Measurements from ENCODE around the gene OLA1. TPM values are rescaled to one million over a fixed set of nuclear protein-coding genes. Genes with fewer than 3 reads are reported as not detected.

Gene OLA1
- total RNA-seq, 1 experiment from 2014 or later: 120 TPM

DNA sequence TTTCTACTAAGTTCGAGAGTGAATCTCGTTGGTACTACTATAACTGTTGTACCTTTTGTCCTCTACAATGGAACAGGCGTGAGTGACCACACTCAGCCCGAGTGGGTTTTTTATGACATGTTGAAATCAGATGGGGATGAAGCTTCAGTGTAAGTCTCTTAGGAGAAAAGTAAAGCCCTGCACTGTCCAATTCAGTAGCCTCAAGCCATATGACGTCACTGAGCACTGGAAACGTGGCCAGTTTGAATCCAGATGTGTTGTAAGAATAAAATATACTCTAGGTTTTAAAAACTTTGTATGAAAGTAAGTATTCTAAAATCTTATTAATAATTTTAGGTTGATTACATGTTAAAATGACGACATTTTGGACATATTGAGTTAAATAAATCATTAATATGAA, 181.5 kb downstream of the OLA1 start:
- DNase-seq (ENCODE audit: low read depth): no peak

DNA sequence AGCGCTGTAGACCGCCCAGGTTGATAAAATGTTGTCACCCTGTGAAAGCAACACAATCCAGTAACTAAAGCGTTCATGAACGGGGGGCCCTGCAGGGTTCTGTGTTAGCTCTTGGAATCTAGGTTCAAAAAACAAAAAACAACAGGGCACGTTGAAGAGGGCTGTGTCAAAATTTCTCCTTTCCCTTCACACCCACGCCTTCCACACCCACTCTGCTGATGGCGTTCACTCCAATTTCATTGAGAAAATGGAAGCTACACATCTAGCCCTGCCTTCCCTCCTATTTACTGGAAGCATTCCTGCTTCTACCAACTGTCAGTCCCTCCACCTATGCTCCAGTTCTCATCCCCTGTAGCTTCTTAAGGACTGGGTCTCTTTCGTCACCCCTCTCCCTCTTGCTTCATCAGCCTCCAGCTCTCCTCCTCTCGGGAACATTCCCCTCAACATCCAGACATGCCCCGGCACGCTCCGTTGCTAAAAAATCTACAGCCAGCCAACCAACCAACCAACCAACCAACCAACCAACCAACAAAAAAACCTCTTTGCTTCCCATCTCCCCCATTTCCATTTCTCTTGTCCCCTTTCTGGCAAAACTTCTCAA, 184.7 kb downstream of the OLA1 start:
- DNase-seq (ENCODE audit: low read depth): no peak

DNA sequence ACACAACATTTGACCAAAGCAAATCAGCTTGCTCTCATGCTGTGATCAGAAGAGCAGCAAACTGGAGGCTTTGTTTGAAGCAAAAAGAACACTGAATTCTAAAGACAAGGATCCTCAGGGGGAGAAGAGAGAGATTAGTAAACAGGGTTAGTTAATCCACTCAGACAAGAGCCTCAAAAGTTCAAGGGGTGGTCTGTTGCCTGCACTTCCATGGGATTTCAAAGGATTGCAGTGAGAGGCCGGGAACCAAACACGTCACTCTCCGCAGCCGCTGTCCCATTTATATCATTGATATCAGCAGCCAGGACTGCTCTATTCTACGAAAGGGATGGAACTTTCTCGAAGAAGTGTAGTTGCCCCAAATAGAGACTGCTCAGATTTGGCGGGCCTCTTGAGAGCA, 185.4 kb downstream of the OLA1 start:
- no peak for DNase-seq (ENCODE audit: low read depth)

DNA sequence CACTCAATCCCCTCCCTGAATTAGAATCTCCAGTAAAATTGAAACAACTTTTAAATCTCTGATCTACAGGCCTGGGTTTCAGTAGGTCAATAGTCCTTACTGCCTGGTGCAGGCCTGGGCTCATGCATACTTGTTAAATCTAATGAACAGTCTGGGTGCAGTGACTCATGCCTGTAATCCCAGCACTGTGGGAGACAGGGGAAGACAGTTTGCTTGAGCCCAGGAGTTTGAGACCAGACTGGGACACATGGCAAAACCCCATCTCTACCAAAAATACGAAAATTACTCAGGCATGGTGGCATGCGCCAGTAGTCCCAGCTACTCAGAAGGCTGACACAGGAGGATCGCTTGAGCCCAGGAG, 188.5 kb downstream of the OLA1 start:
- DNase-seq (ENCODE audit: low read depth): peak; percentile 38

DNA sequence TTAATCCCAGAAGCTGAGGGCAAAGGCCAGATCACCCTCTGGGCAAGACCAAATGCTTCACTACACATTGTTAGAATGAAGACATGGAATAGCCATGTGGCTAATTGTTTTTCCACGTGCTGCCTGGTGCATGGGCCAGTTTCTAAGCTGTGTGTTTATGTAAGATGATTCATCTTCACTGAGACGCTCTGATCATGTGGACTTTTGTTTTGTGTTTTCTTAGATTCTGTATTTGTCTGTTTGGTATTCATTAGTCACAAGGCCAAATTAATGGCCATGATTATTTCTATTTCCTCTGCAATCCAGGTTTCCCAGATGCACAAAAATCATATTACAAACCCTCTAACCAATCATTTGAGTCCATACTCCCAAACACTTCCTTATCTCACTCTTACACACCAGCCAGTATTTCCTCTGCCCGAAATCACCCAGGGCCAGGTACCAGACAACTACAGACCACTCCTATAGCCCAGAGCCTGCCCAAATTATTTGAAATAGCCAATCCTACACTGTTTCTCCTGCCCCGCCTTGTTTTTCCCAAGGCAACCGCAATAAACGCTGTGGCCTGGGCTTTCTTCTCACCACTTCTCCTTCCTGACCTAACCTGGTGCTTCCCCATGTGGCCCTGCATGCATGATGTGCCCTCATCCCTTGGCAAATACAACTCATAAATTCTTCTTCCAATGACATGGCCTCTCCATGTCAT, 189.0 kb downstream of the OLA1 start:
- peak; percentile 25 for DNase-seq (ENCODE audit: low read depth)

DNA sequence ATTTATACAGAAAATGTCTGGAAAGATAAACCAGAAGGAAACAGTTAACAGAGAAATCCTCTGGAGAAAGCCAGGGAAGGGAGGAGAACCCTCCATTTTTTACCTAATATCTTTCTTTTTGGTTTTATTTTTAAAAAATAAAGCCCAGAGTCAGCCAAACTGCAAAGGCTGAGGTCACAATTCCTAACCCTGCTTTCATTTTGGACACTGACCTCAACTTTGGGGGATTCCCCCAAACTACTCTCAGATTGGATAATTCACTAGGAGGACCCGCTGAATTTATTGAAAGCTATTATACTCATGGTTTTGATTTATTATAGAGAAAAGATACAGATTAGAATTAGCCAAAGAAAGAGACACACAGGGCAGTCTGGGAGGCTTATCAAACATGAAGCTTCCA, 189.9 kb downstream of the OLA1 start:
- DNase-seq (ENCODE audit: low read depth): no peak

DNA sequence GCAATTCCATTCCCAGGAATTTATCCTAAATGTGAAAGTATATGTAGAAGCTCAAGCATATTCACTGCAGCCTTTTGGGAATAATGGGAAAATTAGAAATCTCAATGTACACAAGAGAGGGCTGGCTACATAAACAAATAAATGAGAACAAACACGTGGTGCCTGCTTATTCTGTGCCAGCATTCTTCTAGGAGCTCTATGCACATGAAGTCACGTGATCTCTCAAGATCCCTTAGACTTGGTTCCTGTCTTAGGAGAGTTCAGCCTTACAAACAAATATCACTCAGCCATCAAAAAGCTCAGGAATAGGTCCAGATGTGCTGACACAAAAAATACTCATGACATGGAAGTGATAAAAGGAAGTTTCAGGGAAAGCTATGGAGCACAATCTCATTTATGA, 190.3 kb downstream of the OLA1 start:
- no peak for DNase-seq (ENCODE audit: low read depth)

DNA sequence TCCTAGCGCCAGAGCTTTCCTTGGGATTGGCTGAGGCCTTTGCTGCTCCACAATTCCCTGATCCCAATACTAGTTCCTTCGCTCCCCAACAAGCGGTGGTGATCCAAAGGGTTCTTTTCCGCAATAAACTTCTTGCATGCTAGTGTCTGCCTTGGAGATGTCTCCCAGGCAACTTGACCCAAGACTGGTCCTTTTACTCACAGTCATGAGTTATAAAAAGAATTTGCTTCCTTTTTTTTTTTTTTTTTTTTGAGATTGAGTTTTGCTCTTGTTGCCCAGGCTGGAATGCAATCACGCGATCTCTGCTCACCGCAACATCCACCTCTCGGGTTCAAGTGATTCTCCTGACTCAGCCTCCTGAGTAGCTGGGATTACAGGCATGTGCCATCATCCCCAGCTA, 193.4 kb downstream of the OLA1 start:
- no peak for DNase-seq (ENCODE audit: low read depth)

DNA sequence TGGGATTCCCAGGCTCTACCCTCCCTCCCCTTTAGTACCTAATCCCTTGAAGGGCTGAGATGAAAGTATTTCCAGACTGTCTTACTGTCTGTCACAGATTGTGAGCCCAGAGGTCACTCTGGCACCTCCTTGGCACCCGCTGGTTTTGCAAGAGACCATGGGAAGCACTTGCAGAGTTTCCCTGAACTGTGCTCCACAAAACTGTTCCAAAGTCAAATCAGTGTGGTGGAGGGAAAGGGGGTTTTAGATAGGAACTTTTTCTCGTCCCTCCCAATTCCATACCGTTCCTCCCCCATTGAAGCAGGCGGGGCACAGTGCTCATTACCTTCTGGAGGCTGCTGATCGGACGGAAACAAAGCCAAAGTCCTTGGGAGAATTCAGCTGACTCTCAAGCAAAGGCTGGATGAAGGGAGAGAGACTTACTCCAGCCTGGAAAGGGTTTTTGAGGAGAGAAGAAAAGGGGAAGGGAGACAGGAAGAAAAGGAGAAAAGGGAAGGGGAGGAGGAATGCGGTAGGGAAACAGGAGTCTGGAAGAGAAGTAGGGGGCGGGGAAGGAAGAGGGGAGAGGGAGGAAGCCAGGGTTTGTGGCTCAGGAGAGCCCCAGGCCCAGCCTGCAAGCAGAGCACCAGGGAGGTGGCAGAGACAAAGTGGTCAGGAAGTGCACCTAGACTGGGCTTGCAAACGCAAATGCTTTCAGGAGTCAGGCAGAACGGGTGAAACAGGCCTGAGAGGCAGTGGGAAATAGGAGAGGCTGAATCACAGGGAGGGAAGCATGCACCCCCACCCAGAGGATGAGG, 194.8 kb downstream of the OLA1 start:
- no peak for DNase-seq (ENCODE audit: low read depth)

DNA sequence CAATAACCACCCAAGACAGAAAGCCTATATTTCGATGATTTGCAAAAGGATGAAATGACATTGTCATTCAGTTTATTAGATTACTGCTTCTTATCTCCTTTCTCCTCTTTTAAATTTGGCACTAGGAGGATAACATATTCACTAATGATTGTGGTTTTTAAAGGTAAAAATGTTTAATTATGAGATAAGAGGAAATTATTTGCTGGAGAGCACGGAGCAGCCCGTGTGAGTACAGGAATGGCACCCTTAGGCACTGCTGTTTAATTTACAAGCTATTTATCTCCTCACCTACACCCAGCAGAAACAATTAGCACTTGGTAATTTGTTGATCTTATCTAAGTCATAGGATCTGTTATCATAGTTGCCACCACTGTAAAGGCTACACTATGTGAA, 195.8 kb downstream of the OLA1 start:
- no peak for DNase-seq (ENCODE audit: low read depth)

DNA sequence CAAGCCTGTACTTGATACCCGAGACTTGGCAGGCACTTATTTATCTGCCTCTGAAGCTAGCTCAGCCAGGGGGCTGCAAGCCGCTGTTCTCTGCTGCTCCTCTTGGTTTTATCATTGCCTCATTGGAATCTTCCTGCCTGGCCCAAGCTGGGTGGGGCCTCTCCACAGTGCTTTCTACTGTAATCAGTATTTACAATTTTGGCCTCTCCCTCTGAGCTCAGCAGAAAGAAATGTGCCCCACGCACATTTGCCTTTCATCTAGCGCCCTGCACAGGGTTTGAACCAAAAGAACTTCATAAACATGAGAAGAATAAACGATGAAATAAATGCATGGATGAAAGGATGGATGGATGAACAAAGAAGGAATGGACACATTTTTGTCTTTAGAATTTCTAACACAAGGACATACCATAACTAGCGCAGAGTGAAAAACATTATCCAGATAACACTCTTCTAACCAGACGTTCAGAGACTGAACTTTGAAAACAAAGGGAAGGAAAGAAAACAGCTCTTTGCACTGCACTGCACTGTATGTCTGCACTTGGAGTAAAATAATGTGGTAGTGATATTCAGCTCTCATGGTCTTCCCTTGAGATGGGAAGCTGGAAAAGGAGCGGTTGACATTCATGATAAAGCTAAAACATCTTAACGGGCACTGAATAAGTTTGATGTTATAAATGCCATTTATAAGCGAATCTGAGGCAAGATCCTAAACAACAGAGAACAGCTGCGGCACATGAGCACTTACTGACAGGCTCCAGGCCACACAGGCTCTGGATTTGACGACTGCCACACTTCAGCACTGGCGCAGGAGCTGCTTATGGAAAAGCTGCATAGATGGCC, 196.4 kb downstream of the OLA1 start:
- peak; percentile 70 for DNase-seq (ENCODE audit: low read depth)

DNA sequence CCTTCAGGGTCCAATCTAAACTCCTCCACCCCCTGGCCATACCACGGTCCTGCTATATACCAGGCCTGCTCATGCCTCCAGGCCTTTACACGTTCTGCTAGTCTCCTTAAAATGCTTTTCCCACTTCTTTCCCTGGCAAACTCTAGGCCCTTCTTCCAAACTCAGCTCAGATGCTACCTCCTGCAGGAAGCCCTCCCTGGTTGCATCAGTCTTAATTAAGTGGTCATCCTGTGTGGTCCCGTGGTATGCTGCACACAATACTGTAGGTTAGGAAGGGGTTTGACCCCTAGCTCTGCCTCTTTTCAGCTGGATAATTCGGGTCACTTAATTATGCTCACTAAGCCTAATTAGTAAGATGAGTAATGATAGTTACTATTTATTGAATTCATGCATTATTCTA, 197.3 kb downstream of the OLA1 start:
- DNase-seq (ENCODE audit: low read depth): no peak

DNA sequence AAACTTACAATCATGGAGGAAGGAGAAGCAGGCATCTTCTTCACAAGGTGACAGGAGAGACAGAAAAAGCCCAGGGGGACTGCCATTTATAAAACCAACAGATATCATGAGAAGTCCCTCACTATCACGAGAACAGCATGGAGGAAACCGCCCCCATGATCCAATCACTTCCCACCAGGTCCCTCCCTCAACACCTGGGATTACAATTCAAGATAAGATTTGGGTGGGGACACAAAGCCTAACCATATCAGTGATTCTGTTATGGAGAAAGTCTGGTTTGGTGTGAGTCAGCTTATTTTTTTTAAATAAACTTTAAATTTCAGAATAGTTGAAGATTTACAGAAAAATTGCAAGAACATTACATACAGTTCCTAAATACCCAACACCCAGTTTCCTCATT, 198.4 kb downstream of the OLA1 start:
- DNase-seq (ENCODE audit: low read depth): no peak

DNA sequence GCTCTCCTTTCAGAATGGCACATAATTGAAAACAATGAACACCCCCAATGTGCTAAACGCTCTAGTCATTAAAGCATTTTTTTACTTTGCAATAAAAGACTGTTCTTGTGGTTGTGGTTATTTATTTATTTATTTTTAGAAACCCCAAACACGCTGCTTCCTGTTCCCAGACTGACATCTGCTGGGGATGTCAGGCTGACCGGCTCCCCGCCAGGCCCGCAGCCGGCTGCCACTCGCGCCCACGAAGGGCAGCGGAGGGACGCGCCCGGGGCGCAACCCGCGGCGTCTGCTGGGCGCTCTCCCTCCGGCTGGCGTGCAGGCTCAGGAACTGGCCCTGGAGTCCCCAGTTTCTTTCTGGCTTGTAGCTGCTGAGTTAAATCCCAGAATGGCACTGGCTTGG, 200.1 kb downstream of the OLA1 start:
- DNase-seq (ENCODE audit: low read depth): no peak

DNA sequence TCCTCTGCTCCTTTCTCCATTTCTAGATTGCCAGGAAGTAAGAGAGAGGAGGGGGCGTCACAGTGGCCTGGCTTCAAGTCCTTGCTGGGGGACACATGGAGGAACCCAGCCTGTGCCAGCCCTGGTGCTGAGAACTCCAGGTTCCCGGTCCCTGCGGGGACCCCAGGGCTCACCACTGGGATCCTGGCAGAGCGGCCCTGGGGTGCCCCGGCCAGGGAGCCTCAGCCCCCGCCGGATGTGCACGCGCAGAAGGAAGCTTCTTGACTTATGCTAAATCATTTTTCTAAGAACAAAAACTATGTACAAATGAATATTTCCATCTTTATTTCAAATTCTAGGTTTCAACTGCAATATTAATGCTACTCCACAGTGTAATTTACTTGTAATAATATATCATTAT, 200.6 kb downstream of the OLA1 start:
- no peak for DNase-seq (ENCODE audit: low read depth)

DNA sequence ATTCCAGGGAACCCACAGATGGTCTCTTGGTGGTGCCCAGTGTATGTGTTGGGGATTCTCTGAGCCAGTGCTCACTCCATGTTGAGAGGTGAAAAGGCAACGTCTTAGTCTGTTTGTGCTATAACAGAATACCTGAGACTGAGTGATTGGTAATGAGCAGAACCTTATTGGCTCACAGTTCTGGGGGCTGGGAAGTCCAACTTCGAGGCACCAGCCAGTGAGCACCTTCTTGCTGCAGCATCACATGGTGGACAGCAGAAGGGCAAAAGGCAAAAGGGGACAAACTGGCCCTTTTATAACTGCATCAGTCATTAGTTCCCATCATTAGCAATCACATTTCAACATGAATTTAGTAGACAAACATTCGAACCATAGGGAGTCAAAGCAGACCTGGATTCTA, 202.2 kb downstream of the OLA1 start:
- no peak for DNase-seq (ENCODE audit: low read depth)

DNA sequence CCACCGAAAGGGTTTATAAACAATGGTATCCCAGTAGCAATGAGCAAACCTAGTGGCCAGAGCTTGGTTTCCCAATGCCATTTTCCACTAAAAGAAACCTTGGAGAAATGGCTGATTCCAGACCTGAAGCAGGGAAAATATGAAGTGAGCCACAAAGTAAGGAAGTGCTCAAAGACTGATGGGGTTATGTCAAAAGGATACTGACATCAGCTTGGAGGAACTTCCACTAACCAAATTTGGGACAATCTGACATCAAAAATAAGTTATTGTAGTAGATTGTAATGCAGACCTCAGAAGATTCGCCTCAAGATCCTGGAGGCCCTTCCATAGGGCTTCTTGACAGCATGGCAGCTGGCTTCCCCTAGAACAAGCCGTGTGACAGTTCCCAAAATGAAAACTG, 203.8 kb downstream of the OLA1 start:
- DNase-seq (ENCODE audit: low read depth): no peak

DNA sequence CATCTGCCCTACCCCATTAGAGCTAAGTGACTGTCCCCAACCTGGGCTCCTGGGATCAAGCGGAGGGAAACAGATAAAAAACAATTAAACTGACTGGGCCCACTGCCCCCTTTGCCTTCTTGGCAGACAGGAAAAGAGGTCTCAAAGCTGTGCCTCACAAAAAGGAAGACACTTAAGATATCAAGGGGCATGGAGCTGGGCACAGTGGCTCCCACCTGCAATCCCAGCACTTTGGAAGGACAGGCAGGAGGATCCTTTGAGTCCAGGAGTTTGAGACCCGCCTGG, 208.0 kb downstream of the OLA1 start:
- no peak for DNase-seq (ENCODE audit: low read depth)

DNA sequence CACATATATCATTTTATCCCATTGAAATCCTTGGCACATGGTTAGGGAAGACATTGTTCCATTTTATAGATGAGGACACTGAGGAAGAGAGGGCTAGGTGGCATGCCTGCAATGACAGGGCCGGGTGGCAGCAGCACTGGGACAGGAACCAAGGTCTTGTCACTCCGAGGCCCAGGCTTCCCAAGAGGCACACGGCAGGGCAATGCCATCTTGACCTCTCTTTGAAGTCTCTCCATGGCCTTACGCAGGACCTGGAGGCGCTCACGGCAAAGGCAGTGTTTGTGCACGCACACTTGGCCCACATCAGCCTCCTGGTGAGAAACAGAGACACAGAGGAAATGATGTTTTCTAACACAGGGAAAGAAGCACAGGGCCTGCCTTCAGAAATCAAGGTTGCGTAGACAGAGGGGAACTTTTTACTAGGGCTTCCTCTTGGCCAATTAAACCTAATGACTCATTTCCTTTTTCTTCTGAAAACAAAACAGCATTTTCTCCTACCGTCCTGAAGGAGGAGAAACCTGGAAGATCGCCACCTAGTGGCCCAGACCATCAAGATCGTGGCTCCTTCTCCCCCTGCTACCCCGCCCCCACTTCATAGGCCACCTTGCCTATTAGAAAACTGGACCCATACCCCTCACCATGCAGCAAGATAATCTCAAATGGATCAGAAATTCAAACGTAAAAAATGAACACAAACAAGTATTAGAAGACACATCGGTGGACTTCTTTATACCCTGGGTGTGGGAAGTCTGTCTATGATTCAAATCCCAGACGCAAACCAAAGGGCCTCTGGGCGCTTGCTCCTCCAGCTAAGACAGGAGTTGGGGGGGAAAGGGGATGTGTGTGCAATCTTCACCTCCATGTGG, 208.5 kb downstream of the OLA1 start:
- peak; percentile 90 for DNase-seq (ENCODE audit: low read depth)

DNA sequence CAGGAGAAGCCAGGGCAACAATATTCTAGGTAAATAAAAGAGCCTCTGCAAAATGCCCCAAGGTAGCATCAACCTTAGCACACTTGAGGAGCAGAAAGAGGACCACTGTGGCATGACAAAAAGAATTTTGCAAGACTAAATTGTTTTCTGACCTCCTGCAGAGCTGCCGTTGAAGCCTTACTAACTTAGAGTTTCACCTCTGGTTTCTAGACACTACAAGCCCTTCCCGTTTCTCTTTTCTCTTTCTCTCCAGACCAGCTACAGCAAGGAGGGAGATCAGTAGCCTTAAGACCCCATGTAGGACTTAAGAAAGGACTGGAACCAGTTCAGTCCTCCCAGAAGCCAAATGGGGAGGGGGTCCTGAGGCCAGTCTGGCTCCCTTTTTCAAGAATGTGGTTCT, 209.9 kb downstream of the OLA1 start:
- DNase-seq (ENCODE audit: low read depth): no peak

DNA sequence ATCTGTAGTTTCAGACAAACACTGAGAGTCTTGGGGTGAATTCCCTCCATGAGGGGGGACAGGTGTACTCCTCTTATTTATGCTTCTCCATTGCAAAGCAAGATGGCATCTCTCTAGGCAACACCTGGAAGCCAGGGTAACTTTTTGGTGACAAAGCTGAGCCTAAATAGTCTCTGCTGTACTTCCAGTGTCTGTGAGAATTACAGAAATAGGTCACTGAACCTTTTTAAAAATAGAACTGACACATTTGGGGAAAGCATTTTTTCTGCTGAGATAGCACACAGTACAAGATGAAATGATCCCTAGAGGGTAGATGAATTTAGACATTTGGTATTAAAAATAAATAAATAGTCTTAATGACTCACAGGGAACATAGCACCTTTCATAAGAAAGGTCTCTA, 211.5 kb downstream of the OLA1 start:
- no peak for DNase-seq (ENCODE audit: low read depth)
